HL-60 (cell line): ENCODE results near the gene VSTM1.

ENCODE experiments used
- CTCF ChIP-seq: IDR thresholded peaks from one replicate; pipeline ENCODE4 v1.5.1; 2011; ENCODE audit warnings: low read length, control low read depth, inconsistent platforms; ENCODE audit not compliant: insufficient read depth
- GABPA ChIP-seq: IDR thresholded peaks from 2 replicates; pipeline ENCODE4 v1.6.1; 2012; ENCODE audit warnings: low read depth
- POLR2AphosphoS5 ChIP-seq: IDR thresholded peaks from 2 replicates; pipeline ENCODE4 v1.6.1; 2012; ENCODE audit warnings: low read depth
- REST ChIP-seq: IDR thresholded peaks from 2 replicates; pipeline ENCODE4 v1.6.1; 2012; ENCODE audit warnings: low read depth; ENCODE audit not compliant: insufficient replicate concordance

- TF ChIP-seq CTCF (no peak), REST (no peak), POLR2AphosphoS5 (no peak), GABPA (no peak)
Observed at GRCh38 chr19:54009440-54009839, 54.3 kb downstream of the VSTM1 start.
